Measurements from ENCODE around the gene GNL1.

GRCh38 chr6:30494291-30494861 is 61.9 kb downstream of the GNL1 start:
- TF ChIP-seq POLR2A (IDR thresholded peaks at IDR 0.05; ENCODE audit: low read length) (no peak), GATA1 (IDR thresholded peaks at IDR 0.05; ENCODE audit: low read depth, low read length) (no peak)
